OCI-LY1 (cell line): ENCODE data around the gene PDE1A.

ENCODE experiments used
- H2AFZ ChIP-seq: fragments of 200-600 bp; sonication (generic), shearing (Covaris generic); 2 replicates; pipeline ENCODE4 v1.6.0; 2014; ENCODE audit warnings: antibody characterized with exemption, mild to moderate bottlenecking, low read length
- H3F3A ChIP-seq: fragments of 200-600 bp; sonication (generic), shearing (Covaris generic); 2 replicates; pipeline ENCODE4 v1.6.0; 2014; ENCODE audit warnings: mild to moderate bottlenecking, antibody characterized with exemption, low read length, moderate library complexity; ENCODE audit not compliant: insufficient read depth
- H3K27ac ChIP-seq: fragments of 200-600 bp; sonication (generic); 2 replicates; pipeline ENCODE4 v1.5.1; 2014; ENCODE audit warnings: low read length, mixed run types, mild to moderate bottlenecking, low read depth; ENCODE audit not compliant: poor library complexity, severe bottlenecking
- H3K27me3 ChIP-seq: fragments of 200-600 bp; sonication (generic); 2 replicates; pipeline ENCODE4 v1.6.0; 2014; ENCODE audit warnings: antibody characterized with exemption, mild to moderate bottlenecking, low read length, moderate library complexity; ENCODE audit not compliant: insufficient read depth
- H3K36me3 ChIP-seq: fragments of 200-600 bp; sonication (generic); 2 replicates; pipeline ENCODE4 v1.6.1; 2014; ENCODE audit warnings: mild to moderate bottlenecking, antibody characterized with exemption, low read length, moderate library complexity, mixed read lengths; ENCODE audit not compliant: insufficient read depth
- H3K4me1 ChIP-seq: fragments of 200-600 bp; sonication (generic); 2 replicates; pipeline ENCODE4 v1.5.1; 2014; ENCODE audit warnings: mild to moderate bottlenecking, low read length, moderate library complexity; ENCODE audit not compliant: insufficient read depth, severe bottlenecking
- H3K4me2 ChIP-seq: fragments of 200-600 bp; sonication (generic), shearing (Covaris generic); 2 replicates; pipeline ENCODE4 v1.6.1; 2014; ENCODE audit warnings: low read length
- H3K4me3 ChIP-seq: fragments of 200-600 bp; sonication (generic); 2 replicates; pipeline ENCODE4 v1.5.1; 2014; ENCODE audit warnings: low read length, low read depth, mild to moderate bottlenecking, mixed read lengths; ENCODE audit not compliant: poor library complexity, severe bottlenecking
- H3K79me2 ChIP-seq: fragments of 200-600 bp; shearing (Covaris generic); 2 replicates; pipeline ENCODE4 v1.6.1; 2016; ENCODE audit warnings: mixed run types, low read length, mixed read lengths; ENCODE audit not compliant: insufficient read depth
- H3K9ac ChIP-seq: fragments of 200-600 bp; sonication (generic), shearing (Covaris generic); 2 replicates; pipeline ENCODE4 v1.6.1; 2014; ENCODE audit warnings: mild to moderate bottlenecking, low read length, mixed read lengths
- H3K9me2 ChIP-seq: fragments of 200-600 bp; sonication (generic), shearing (Covaris generic); 2 replicates; pipeline ENCODE4 v1.6.1; 2014; ENCODE audit warnings: low read depth, mild to moderate bottlenecking, low read length, mixed read lengths
- H3K9me3 ChIP-seq: fragments of 200-600 bp; shearing (Covaris generic); 2 replicates; pipeline ENCODE4 v1.6.1; 2014; ENCODE audit warnings: low read length, mixed read lengths
- H4K20me1 ChIP-seq: fragments of 200-600 bp; sonication (generic), shearing (Covaris generic); 2 replicates; pipeline ENCODE4 v1.6.0; 2016; ENCODE audit warnings: mild to moderate bottlenecking, low read length; ENCODE audit not compliant: insufficient read depth
- CTCF ChIP-seq: fragments of 200-600 bp; sonication (generic), shearing (Covaris generic); IDR thresholded peaks from 2 replicates; pipeline ENCODE4 v1.5.1; 2017; ENCODE audit warnings: mild to moderate bottlenecking, antibody characterized with exemption, low read length, moderate library complexity, mixed read lengths
- EZH2 ChIP-seq: fragments of 200-600 bp; sonication (generic), shearing (Covaris generic); IDR thresholded peaks from 2 replicates; pipeline ENCODE4 v1.8.0; 2017; ENCODE audit warnings: borderline replicate concordance, mixed run types, mild to moderate bottlenecking, antibody characterized with exemption, low read length, moderate library complexity, mixed read lengths

PDE1A gene

GRCh38 chr2:182261860-182262387 lies 164.9 kb downstream of the PDE1A start:
- Histone ChIP-seq H3K79me2 (no peaks in the 10 kb centered on the region), H3K9me3 (no peaks in the 10 kb centered on the region), H3K9me2 (no peaks in the 10 kb centered on the region), H3K9ac (no peak overlapping the region), H3K4me2 (no peak overlapping the region), H3K27me3 (no peaks in the 10 kb centered on the region; the same call in 1 of the 2 replicates), H3K4me3 (no peak overlapping the region), H2AFZ (no peak overlapping the region), H3K27ac (no peak overlapping the region), H3K36me3 (no peaks in the 10 kb centered on the region), H3F3A (no peaks in the 10 kb centered on the region), H4K20me1 (no peaks in the 10 kb centered on the region; the same call in 1 of the 2 replicates), H3K4me1 (no peaks in the 10 kb centered on the region)
- TF ChIP-seq EZH2 = no peak
- no peak for TF ChIP-seq CTCF

- no peaks in the 10 kb centered on the region; the same call in 1 of the 2 replicates for H4K20me1 ChIP-seq
- H3K9ac ChIP-seq = no peak overlapping the region
- no peaks in the 10 kb centered on the region for H3K9me3 ChIP-seq
- H3K4me2 ChIP-seq = no peak overlapping the region
- no peaks in the 10 kb centered on the region for H3K79me2 ChIP-seq
- no peaks in the 10 kb centered on the region for H3K4me1 ChIP-seq
- H3K4me3 ChIP-seq = no peak overlapping the region
- H3K27me3 ChIP-seq = no peaks in the 10 kb centered on the region; the same call in 1 of the 2 replicates
- no peak overlapping the region for H3K27ac ChIP-seq
- no peak for TF ChIP-seq CTCF
- no peak for TF ChIP-seq EZH2
- no peaks in the 10 kb centered on the region for H3K9me2 ChIP-seq
- no peak overlapping the region for H2AFZ ChIP-seq
- H3F3A ChIP-seq = no peaks in the 10 kb centered on the region
- H3K36me3 ChIP-seq = no peaks in the 10 kb centered on the region
Observed at GRCh38 chr2:182259629-182260150, 167.1 kb downstream of the PDE1A start.

GRCh38 chr2:182252534-182252933 lies 174.3 kb downstream of the PDE1A start:
- Histone ChIP-seq H3K27ac (no peak overlapping the region), H3K79me2 (no peaks in the 10 kb centered on the region), H2AFZ (no peak overlapping the region), H3K9me3 (no peaks in the 10 kb centered on the region), H3K27me3 (no peaks in the 10 kb centered on the region; the same call in 1 of the 2 replicates), H3F3A (no peaks in the 10 kb centered on the region), H3K9me2 (no peaks in the 10 kb centered on the region), H3K36me3 (no peaks in the 10 kb centered on the region), H3K4me2 (no peak overlapping the region), H4K20me1 (no peaks in the 10 kb centered on the region), H3K9ac (no peak overlapping the region), H3K4me1 (no peaks in the 10 kb centered on the region), H3K4me3 (no peak overlapping the region)
- TF ChIP-seq CTCF = no peak
- TF ChIP-seq EZH2 = no peak
